Smooth muscle cell (in vitro differentiated cells): ENCODE measurements around the gene MRPL49. TPM values are rescaled to one million over a fixed set of nuclear protein-coding genes. Genes with fewer than 3 reads are reported as not detected.
"Not testable (repeated sequence)": the region's sequence is repeated elsewhere in the genome, so short reads cannot be mapped to it uniquely, and the experiment has no call there.

Experiments used
- DNase-seq: peaks from one replicate; lab custom pipeline; 2025; ENCODE audit not compliant: unreplicated experiment; lab: John Stamatoyannopoulos, UW
- H2AFZ ChIP-seq: fragments of 200-600 bp; sonication (generic); 2 replicates; pipeline ENCODE4 v1.6.0; 2016; ENCODE audit warnings: antibody characterized with exemption, low read depth, mild to moderate bottlenecking
- H3F3A ChIP-seq: fragments of 200-600 bp; sonication (generic); 2 replicates; pipeline ENCODE4 v1.6.0; 2017; ENCODE audit warnings: antibody characterized with exemption, low read depth
- H3K27ac ChIP-seq: fragments of 200-600 bp; sonication (generic); 2 replicates; pipeline ENCODE4 v1.5.1; 2016; ENCODE audit warnings: low read depth, mild to moderate bottlenecking
- H3K27me3 ChIP-seq: fragments of 200-600 bp; sonication (generic); 2 replicates; pipeline ENCODE4 v1.6.1; 2016; ENCODE audit warnings: low read depth, mild to moderate bottlenecking
- H3K36me3 ChIP-seq: fragments of 200-600 bp; sonication (generic); 2 replicates; pipeline ENCODE4 v1.5.1; 2016; ENCODE audit warnings: low read depth
- H3K4me1 ChIP-seq: fragments of 200-600 bp; sonication (generic); 2 replicates; pipeline ENCODE4 v1.5.1; 2016; ENCODE audit warnings: low read depth
- H3K4me2 ChIP-seq: fragments of 200-600 bp; sonication (generic); 2 replicates; pipeline ENCODE4 v1.6.0; 2016; ENCODE audit warnings: mild to moderate bottlenecking
- H3K4me3 ChIP-seq: fragments of 200-600 bp; sonication (generic); 2 replicates; pipeline ENCODE4 v1.5.1; 2016; ENCODE audit warnings: mild to moderate bottlenecking
- H3K79me2 ChIP-seq: fragments of 200-600 bp; sonication (generic); 2 replicates; pipeline ENCODE4 v1.6.0; 2016; ENCODE audit warnings: low read depth, mild to moderate bottlenecking
- H3K9ac ChIP-seq: fragments of 200-600 bp; sonication (generic); 2 replicates; pipeline ENCODE4 v1.6.0; 2016; ENCODE audit warnings: low read depth
- H3K9me3 ChIP-seq: fragments of 200-600 bp; sonication (generic); replicated peaks from 2 replicates; pipeline ENCODE4 v1.5.1; 2016; ENCODE audit warnings: low read depth
- H4K20me1 ChIP-seq: fragments of 200-600 bp; sonication (generic); 2 replicates; pipeline ENCODE4 v1.6.0; 2016; ENCODE audit warnings: low read depth
- WGBS: methylation state at CpG from one replicate; pipeline ENCODE4 v1.1.7; 2016; ENCODE audit warnings: low lambda C conversion rate; 5-methylcytosine and 5-hydroxymethylcytosine counted together
- polyA plus RNA-seq: library from polyadenylated mRNA; unstranded; fragments of >200 nt; fragmentation: Nextera tagmentation; extraction: Ambion mirVana; gene quantifications from 2 replicates; pipeline ENCODE4 v1.2.1, GENCODE V29; 2016
- total RNA-seq: library from RNA; depleted of rRNA; stranded (reverse); fragments of >200 nt; gene quantifications from 2 replicates; pipeline ENCODE4 v1.2.3, GENCODE V29; 2014
- TF ChIP-seq, protein P1 (sequence below): fragments of 200-600 bp; sonication (generic); IDR thresholded peaks from 2 replicates; pipeline ENCODE4 v1.5.1; 2017; ENCODE audit warnings: borderline replicate concordance, mild to moderate bottlenecking, antibody characterized with exemption; ENCODE audit not compliant: insufficient read depth, poor library complexity, severe bottlenecking

MRPL49 gene
- total and polyA plus RNA-seq, 2 experiments from 2014 or later, result 43.0 to 55.4 TPM

GRCh38 chr11:65147352-65148075, 25.4 kb downstream of the MRPL49 start:
- WGBS, result 82% methylated on average over 2 of the region's 2 CpGs
- no peak for DNase-seq
- H3K9me3 ChIP-seq, result no peaks in the 10 kb centered on the region

GRCh38 chr11:65148657-65149056, 26.5 kb downstream of the MRPL49 start:
- no peak overlapping the region for H3K4me2 ChIP-seq
- peaks cover 12% of the 10 kb centered on the region for H3K27me3 ChIP-seq
- 94% methylated on average over 5 of the region's 5 CpGs for WGBS
- no peaks in the 10 kb centered on the region for H3F3A ChIP-seq
- H3K9ac ChIP-seq, result no peak overlapping the region
- H3K27ac ChIP-seq, result no peak overlapping the region
- no peaks in the 10 kb centered on the region for H3K9me3 ChIP-seq
- no peak for DNase-seq
- no peak overlapping the region for H3K4me3 ChIP-seq
- H3K36me3 ChIP-seq, result no peaks in the 10 kb centered on the region
- no peak overlapping the region for H2AFZ ChIP-seq
- H4K20me1 ChIP-seq, result no peaks in the 10 kb centered on the region
- H3K79me2 ChIP-seq, result no peaks in the 10 kb centered on the region
- TF ChIP-seq, protein P1, sequence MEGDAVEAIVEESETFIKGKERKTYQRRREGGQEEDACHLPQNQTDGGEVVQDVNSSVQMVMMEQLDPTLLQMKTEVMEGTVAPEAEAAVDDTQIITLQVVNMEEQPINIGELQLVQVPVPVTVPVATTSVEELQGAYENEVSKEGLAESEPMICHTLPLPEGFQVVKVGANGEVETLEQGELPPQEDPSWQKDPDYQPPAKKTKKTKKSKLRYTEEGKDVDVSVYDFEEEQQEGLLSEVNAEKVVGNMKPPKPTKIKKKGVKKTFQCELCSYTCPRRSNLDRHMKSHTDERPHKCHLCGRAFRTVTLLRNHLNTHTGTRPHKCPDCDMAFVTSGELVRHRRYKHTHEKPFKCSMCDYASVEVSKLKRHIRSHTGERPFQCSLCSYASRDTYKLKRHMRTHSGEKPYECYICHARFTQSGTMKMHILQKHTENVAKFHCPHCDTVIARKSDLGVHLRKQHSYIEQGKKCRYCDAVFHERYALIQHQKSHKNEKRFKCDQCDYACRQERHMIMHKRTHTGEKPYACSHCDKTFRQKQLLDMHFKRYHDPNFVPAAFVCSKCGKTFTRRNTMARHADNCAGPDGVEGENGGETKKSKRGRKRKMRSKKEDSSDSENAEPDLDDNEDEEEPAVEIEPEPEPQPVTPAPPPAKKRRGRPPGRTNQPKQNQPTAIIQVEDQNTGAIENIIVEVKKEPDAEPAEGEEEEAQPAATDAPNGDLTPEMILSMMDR, result no peak
- no peaks in the 10 kb centered on the region for H3K4me1 ChIP-seq

More at GRCh38 chr11:65147352-65148075, 25.4 kb downstream of the MRPL49 start:
- H3K36me3 ChIP-seq, result no peaks in the 10 kb centered on the region
- H2AFZ ChIP-seq, result no peak overlapping the region
- peaks cover 6% of the 10 kb centered on the region for H3K27me3 ChIP-seq
- H4K20me1 ChIP-seq, result no peaks in the 10 kb centered on the region
- H3K27ac ChIP-seq, result no peak overlapping the region
- no peaks in the 10 kb centered on the region for H3K79me2 ChIP-seq
- H3K4me1 ChIP-seq, result no peaks in the 10 kb centered on the region
- no peak overlapping the region for H3K4me2 ChIP-seq
- TF ChIP-seq, protein P1, result no peak
- H3K9ac ChIP-seq, result no peak overlapping the region
- no peaks in the 10 kb centered on the region for H3F3A ChIP-seq
- H3K4me3 ChIP-seq, result no peak overlapping the region

- H3K4me3 ChIP-seq, H3K9ac ChIP-seq, H3K27me3 ChIP-seq, H2AFZ ChIP-seq, H3K36me3 ChIP-seq, H3K4me1 ChIP-seq, H3F3A ChIP-seq, H3K9me3 ChIP-seq, H4K20me1 ChIP-seq, DNase-seq, H3K79me2 ChIP-seq: not testable (repeated sequence)
- 90% methylated on average over 10 of the region's 10 CpGs for WGBS
- Histone ChIP-seq H3K27ac (peak overlapping the region; percentile 70), H3K4me2 (peak overlapping the region; percentile 69)
These were observed 28.0 kb downstream of the MRPL49 start for GRCh38 chr11:65150131-65150508.

DNA sequence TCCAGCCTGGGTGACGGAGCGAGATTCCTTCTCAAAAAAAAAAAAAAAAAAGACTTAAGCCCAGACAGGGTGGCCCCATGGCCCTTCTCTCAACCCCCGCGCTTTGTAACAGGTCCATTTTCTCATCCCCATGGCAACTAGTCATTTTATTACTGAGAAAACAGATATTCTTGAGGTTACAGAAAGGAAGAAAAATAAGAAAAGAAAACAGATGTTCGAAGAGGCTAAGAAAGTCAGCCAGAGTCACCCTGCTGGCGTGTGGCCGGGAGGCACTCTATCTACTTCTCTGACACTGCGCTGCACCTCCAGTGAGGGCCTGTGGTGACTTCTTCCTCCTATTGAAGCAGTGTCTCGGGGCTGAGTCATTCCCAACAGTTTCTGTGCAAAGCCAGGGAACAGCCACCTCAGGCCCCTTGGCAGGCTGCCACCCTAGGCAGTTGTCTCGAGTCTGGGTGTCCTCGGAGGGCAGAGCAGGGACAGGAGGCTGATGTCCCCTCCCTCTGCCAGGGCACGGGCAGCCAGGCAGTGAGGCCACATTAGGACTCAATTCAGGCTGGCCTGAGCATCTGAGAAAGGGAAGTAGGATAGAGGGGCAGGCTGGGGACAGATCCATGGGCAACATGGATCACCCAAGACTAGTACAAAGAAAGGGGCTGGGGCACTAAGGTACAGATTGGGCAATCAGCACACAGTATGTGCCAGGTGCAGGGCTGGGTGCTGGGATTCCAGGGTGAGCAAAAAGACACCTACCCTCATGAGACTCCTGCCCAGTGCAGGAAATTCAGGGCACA, 28.6 kb downstream of the MRPL49 start:
- Histone ChIP-seq H2AFZ (no peak overlapping the region), H3K9ac (no peak overlapping the region), H3K4me3 (no peak overlapping the region), H3K27ac (peak overlapping the region; percentile 70), H3F3A (no peaks in the 10 kb centered on the region), H3K79me2 (no peaks in the 10 kb centered on the region), H3K27me3 (peaks cover 5% of the 10 kb centered on the region), H3K36me3 (no peaks in the 10 kb centered on the region), H3K4me1 (no peaks in the 10 kb centered on the region), H4K20me1 (no peaks in the 10 kb centered on the region), H3K4me2 (peak overlapping the region; percentile 69), H3K9me3 (no peaks in the 10 kb centered on the region)
- WGBS, result 27% methylated on average over 12 of the region's 12 CpGs
- TF ChIP-seq, protein P1, result no peak
- DNase-seq, result peak; percentile 75
